Neutrophil (primary cell): ENCODE results near the gene CCDC201.

Experiments used
- H3K27ac ChIP-seq: fragments of 200-600 bp; sonication (generic); 2 replicates; pipeline ENCODE4 v1.5.1; 2016; ENCODE audit warnings: mild to moderate bottlenecking, moderate library complexity
- H3K27me3 ChIP-seq: fragments of 200-600 bp; sonication (generic); 2 replicates; pipeline ENCODE4 v1.6.0; 2016; ENCODE audit warnings: mild to moderate bottlenecking
- H3K36me3 ChIP-seq: fragments of 200-600 bp; sonication (generic); 2 replicates; pipeline ENCODE4 v1.5.1; 2017
- H3K4me1 ChIP-seq, 2 experiments: fragments of 200-600 bp in 1 of 2; sonication (generic) in 1 of 2; 1 replicate in 1 of 2; 2 replicates in 1 of 2; pipeline versions ENCODE4 v1.5.1 to v1.6.1; 2013 to 2016; ENCODE audit warnings: low read depth in 1 of 2, low read length in 1 of 2, mild to moderate bottlenecking in 1 of 2, moderate library complexity in 1 of 2; ENCODE audit not compliant: control insufficient read depth in 1 of 2, insufficient read depth in 1 of 2
- H3K4me3 ChIP-seq, 2 experiments: fragments of 200-600 bp in 1 of 2; sonication (generic) in 1 of 2; 1 replicate in 1 of 2; 2 replicates in 1 of 2; pipeline ENCODE4 v1.5.1; 2013 to 2016; ENCODE audit warnings: low read depth in 1 of 2, low read length in 1 of 2, mild to moderate bottlenecking in 1 of 2, moderate library complexity in 1 of 2
- H3K9me3 ChIP-seq: fragments of 200-600 bp; sonication (generic); 2 replicates; pipeline ENCODE4 v1.5.1; 2016
- TF ChIP-seq, protein P1 (sequence below): fragments of 200-600 bp; sonication (generic); IDR thresholded peaks from 2 replicates; pipeline ENCODE4 v1.5.1; 2016; ENCODE audit warnings: antibody characterized with exemption

Gene CCDC201

DNA sequence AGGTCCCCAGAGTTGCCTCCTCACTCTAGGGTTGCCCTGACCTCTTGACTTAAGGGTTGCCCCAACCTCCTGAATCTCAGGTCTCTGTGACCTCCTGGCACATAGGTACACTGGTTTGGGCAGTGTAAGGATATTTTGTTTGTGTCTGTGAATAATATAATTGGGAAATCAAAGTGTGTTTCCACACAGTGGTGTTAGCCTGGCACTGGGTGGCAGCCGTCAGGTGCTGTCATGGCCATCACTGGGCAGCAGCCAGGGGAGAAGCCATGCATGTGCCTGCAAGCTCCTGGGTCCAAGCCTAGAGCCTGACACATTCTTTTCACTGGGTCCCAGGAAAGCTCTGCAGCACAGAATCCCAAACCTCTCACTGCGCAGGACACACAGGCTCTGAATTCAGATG lies 3.6 kb upstream of the CCDC201 start:
- Histone ChIP-seq H3K27ac (no peak overlapping the region), H3K4me1 (no peaks in the 10 kb centered on the region), H3K4me3 (no peak overlapping the region), H3K27me3 (no peaks in the 10 kb centered on the region), H3K9me3 (no peaks in the 10 kb centered on the region), H3K36me3 (no peaks in the 10 kb centered on the region)
- TF ChIP-seq, protein P1, sequence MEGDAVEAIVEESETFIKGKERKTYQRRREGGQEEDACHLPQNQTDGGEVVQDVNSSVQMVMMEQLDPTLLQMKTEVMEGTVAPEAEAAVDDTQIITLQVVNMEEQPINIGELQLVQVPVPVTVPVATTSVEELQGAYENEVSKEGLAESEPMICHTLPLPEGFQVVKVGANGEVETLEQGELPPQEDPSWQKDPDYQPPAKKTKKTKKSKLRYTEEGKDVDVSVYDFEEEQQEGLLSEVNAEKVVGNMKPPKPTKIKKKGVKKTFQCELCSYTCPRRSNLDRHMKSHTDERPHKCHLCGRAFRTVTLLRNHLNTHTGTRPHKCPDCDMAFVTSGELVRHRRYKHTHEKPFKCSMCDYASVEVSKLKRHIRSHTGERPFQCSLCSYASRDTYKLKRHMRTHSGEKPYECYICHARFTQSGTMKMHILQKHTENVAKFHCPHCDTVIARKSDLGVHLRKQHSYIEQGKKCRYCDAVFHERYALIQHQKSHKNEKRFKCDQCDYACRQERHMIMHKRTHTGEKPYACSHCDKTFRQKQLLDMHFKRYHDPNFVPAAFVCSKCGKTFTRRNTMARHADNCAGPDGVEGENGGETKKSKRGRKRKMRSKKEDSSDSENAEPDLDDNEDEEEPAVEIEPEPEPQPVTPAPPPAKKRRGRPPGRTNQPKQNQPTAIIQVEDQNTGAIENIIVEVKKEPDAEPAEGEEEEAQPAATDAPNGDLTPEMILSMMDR: no peak

DNA sequence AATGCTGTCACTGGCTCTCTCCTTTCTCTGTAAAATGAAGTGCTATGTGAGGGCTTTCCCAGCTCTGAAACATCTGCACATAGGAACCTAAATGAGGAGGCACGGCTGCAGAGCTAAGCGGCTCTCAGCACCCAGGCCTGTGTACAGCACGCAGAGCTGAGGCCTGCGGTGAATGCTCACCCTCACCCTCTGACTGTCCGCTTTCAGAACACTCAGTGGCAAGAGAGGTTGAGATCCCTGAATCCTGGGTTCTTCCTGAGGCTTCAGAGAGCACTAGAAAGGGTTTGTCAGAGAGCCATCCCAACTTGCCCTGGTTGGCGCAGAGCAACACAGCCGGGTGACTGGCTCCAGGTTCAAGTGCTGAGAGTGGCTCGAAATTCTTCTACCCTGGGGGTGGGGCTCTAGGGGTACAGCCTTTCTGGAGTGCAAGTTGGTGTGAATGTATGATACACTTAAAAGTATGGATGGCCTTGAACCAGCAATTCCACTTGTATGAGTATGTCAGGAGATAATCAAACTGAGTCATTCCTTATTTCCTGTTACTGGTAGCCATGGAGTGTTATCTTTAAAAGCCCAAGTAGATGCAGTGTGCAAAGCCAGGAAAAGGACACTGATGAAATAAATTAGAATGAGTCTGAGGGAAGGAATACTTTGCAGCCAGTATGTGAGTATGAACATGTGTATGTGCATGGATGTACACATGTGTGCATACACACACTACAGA lies 1.7 kb upstream of the CCDC201 start:
- Histone ChIP-seq H3K4me3 (no peak overlapping the region), H3K27ac (no peak overlapping the region)

DNA sequence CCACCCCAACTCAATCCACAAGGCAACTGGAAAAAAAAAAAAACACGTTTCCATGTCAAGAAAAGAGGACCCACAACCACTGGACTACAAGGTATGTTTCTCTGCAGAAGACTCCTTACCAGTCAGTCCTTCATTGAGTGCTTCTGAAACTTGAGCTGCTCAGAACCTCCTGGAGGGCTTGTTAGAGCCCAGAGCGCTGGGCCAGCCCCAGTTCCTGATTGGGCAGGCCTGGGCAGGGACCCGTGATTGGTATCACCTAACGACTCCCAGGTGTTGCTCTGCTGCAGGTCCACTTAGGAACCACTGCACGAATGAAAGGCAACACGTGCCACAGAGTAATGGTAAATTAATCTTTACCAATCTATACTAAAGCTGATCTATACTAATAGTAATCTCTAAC lies 473 bp upstream of the CCDC201 start:
- H3K9me3 ChIP-seq: no peaks in the 10 kb centered on the region
- no peaks in the 10 kb centered on the region for H3K27me3 ChIP-seq
- H3K4me3 ChIP-seq: no peak overlapping the region
- no peaks in the 10 kb centered on the region for H3K36me3 ChIP-seq
- H3K4me1 ChIP-seq: no peaks in the 10 kb centered on the region
- H3K27ac ChIP-seq: no peak overlapping the region
- TF ChIP-seq, protein P1: no peak

More for the DNA sequence above, 1.7 kb upstream of the CCDC201 start:
- Histone ChIP-seq H3K36me3 (no peaks in the 10 kb centered on the region), H3K9me3 (no peaks in the 10 kb centered on the region), H3K4me1 (no peaks in the 10 kb centered on the region), H3K27me3 (no peaks in the 10 kb centered on the region)
- TF ChIP-seq, protein P1: no peak

DNA sequence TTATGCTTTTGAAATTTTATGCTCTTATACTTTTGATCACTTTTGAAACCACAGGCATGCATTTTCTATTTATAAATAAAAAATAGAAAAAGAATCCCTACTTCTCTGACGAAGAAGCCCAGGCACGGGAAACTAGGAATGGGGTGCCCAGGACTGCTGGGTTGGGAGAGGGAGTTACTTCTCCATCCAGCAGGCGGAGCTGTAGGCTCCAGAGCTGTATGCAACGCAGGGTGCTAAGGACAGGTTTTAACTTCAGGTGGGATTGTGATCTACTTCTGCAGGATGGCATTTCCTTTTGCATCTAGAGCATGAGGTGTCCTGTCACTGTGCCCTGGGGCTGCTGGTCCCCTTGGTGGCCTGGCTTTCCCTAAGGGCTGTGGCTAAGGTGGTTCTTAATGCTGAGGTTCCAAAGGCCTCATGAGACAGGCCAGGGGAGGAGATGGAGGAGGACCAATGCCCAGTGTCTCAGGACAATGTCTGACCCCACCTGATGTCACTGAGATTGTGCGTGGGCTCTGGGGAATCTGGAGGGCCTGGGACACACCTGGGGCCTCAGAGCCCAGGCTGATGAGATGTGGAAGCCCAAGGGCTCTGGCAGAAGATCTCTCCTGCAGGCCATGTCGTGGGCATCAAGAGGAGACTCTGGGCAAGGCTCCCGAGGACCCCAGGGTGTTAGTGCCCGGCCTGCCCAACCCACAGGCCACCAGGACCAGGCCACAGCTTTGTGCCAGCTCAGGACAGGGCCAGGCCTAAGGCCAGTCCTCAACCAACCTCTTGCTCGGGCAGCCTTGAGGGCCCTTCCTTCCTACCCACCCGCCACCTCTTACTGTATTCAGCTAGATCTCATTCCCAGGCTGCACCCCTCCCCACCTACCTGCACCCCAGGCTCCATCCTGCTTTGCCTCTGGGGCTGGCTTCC lies 507 bp downstream of the CCDC201 start:
- TF ChIP-seq, protein P1: no peak
- Histone ChIP-seq H3K4me3 (no peak overlapping the region), H3K27me3 (no peaks in the 10 kb centered on the region), H3K4me1 (no peaks in the 10 kb centered on the region), H3K9me3 (no peaks in the 10 kb centered on the region), H3K27ac (no peak overlapping the region), H3K36me3 (no peaks in the 10 kb centered on the region)

DNA sequence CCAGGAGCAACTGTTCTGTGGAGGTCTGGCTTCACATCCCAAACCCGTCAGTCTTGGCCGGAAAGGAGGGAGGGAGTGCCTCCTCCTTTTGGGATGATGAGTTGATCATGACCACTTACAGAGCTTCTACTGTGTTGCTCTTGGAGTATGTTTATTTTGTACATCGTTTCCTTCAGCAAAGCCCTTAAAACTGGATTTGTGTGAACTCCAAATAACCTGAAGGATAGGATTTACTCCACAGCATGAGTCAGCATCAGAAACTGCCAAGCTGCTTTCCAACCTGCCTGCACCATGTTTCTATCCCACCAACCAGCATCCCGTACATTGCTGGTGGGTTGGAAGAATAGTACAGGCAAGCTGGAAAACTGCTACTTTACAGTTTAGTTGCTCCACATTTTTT lies 3.5 kb downstream of the CCDC201 start:
- Histone ChIP-seq H3K27me3 (no peaks in the 10 kb centered on the region), H3K9me3 (no peaks in the 10 kb centered on the region), H3K4me1 (no peaks in the 10 kb centered on the region), H3K27ac (no peak overlapping the region), H3K36me3 (no peaks in the 10 kb centered on the region), H3K4me3 (no peak overlapping the region)
- TF ChIP-seq, protein P1: no peak
